ENCODE data around the gene SCGN.

SCGN gene

DNA sequence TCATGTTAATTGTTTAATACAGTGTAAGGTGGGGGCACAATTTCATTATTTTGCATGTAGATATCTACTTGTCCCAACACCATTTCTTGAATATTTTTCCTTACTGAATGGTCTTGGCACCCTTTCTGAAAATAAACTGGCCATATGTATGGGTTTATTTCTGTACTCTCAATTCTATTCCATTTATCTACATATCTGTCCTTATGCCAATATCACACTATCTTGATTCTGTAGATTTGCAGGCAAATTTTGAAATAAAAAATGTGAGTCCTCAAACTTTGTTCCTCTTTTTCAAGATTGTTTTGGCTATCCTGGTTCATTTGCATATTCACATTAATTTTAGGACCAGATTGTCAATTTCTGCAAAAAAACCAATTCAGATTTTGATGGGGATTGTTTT, 34.8 kb downstream of the SCGN start:
- in situ Hi-C loops (cut with HindIII; ENCODE audit: low pct_ligation_motif_present, low sequenced_read_pairs): no loop called here
- TF ChIP-seq, protein P1, sequence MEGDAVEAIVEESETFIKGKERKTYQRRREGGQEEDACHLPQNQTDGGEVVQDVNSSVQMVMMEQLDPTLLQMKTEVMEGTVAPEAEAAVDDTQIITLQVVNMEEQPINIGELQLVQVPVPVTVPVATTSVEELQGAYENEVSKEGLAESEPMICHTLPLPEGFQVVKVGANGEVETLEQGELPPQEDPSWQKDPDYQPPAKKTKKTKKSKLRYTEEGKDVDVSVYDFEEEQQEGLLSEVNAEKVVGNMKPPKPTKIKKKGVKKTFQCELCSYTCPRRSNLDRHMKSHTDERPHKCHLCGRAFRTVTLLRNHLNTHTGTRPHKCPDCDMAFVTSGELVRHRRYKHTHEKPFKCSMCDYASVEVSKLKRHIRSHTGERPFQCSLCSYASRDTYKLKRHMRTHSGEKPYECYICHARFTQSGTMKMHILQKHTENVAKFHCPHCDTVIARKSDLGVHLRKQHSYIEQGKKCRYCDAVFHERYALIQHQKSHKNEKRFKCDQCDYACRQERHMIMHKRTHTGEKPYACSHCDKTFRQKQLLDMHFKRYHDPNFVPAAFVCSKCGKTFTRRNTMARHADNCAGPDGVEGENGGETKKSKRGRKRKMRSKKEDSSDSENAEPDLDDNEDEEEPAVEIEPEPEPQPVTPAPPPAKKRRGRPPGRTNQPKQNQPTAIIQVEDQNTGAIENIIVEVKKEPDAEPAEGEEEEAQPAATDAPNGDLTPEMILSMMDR (IDR thresholded peaks at IDR 0.05; ENCODE audit: low read depth, low read length, missing control alignments): no peak
- no peaks in the 10 kb centered on the region for H3K27me3 ChIP-seq (replicated peaks)

DNA sequence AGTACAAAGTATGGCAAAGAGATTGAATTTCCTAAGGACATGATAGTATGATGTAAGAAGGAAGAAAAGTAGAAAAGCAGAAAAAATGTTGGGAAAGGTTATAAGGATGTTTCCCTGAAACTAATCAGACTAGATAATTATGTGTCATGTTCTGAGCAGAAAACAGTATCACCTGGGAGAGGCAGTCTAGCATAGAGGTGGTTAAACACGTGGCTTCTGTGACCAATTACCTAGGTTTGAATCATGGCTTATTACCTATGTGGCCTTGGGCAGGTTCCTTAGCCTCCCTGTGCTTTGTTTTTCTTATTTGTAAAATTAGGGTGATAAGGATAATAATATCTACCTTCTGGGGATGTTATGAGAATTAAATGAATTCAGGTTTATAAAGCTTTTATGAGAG, 38.0 kb downstream of the SCGN start:
- no peak for DNase-seq
- Histone ChIP-seq H3K27me3 (replicated peaks) (no peaks in the 10 kb centered on the region), H3K36me3 (replicated peaks) (no peaks in the 10 kb centered on the region), H3K4me3 (ENCODE audit: low read depth, low read length) (no peak overlapping the region), H3K27ac (no peak overlapping the region)
- TF ChIP-seq, protein P1 (IDR thresholded peaks at IDR 0.05; ENCODE audit: low read depth, low read length, missing control alignments): no peak
- in situ Hi-C loops (cut with HindIII; ENCODE audit: low pct_ligation_motif_present, low sequenced_read_pairs): no loop called here

More for the DNA sequence above, 34.8 kb downstream of the SCGN start:
- no peak overlapping the region for H3K27ac ChIP-seq
- no peak overlapping the region for H3K4me3 ChIP-seq (ENCODE audit: low read depth, low read length)
- no peak for DNase-seq
- H3K36me3 ChIP-seq (replicated peaks): no peaks in the 10 kb centered on the region

DNA sequence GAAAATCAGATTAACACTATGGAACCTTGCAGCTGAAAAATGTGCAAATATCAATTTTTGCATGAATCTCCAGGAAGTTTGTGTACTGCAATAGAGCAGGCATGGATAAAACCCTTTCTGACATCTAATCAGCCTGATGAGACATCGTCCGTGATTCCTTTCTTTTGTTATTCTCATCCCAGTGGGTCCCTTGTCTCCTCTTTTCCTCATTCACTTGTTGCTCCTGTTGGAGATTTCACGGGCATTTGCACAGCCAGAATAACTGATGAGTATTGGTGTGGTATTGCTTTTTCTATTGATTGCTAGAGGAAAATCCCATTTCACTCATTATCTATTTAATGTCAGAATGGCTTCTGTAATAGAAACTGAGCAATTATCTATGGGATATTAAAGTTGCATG, 39.9 kb downstream of the SCGN start:
- Histone ChIP-seq H3K27me3 (replicated peaks) (no peaks in the 10 kb centered on the region), H3K36me3 (replicated peaks) (no peaks in the 10 kb centered on the region), H3K4me3 (ENCODE audit: low read depth, low read length) (no peak overlapping the region), H3K27ac (no peak overlapping the region)
- TF ChIP-seq, protein P1 (IDR thresholded peaks at IDR 0.05; ENCODE audit: low read depth, low read length, missing control alignments): no peak
- in situ Hi-C loops (cut with HindIII; ENCODE audit: low pct_ligation_motif_present, low sequenced_read_pairs): no loop called here
- DNase-seq: no peak

DNA sequence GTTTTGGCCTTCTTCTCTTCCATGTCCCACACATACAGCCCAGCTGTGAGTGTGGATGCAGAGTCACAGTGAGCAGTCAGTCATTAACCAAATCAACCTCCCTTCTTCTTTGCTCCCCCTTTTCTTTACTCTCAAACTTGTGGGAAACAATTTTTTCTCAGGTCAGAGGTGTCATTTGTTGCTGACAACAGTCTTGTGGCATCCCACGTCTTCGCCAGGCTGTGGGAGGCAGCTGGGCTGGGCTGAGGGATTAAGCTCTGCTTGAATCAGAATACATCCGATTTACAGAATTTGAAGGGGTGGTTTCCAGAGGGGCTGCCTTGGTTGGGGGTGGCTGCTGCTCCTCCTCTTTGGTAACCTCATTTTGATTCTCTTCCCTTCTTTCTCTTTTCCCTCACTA, 40.5 kb downstream of the SCGN start:
- no peaks in the 10 kb centered on the region for H3K27me3 ChIP-seq (replicated peaks)
- TF ChIP-seq, protein P1 (IDR thresholded peaks at IDR 0.05; ENCODE audit: low read depth, low read length, missing control alignments): no peak
- no peak for DNase-seq
- in situ Hi-C loops (cut with HindIII; ENCODE audit: low pct_ligation_motif_present, low sequenced_read_pairs): no loop called here
- H3K27ac ChIP-seq: no peak overlapping the region
- H3K36me3 ChIP-seq (replicated peaks): no peaks in the 10 kb centered on the region
- H3K4me3 ChIP-seq (ENCODE audit: low read depth, low read length): no peak overlapping the region

DNA sequence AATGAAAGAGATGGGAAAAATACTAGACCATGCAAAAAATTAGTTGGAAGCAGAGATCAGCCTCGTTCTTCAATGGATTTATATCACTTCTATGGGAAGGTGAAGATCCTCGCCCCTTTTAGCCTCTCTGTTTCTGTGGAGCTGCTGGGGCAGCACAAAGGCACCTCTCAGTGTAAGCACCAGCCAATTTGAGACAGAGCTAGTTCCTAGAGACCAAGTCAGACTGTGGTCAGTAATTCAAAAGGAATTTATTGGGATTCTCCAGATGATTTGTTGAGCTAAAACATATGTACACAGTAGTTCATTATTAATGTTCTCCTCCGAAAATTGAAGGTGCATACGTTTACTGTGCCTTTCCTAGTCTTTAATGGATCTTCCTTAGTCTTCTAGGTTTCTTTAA, 42.4 kb downstream of the SCGN start:
- no peaks in the 10 kb centered on the region for H3K36me3 ChIP-seq (replicated peaks)
- no peak overlapping the region for H3K4me3 ChIP-seq (ENCODE audit: low read depth, low read length)
- no peak overlapping the region for H3K27ac ChIP-seq
- H3K27me3 ChIP-seq (replicated peaks): no peaks in the 10 kb centered on the region
- TF ChIP-seq, protein P1 (IDR thresholded peaks at IDR 0.05; ENCODE audit: low read depth, low read length, missing control alignments): no peak
- in situ Hi-C loops (cut with HindIII; ENCODE audit: low pct_ligation_motif_present, low sequenced_read_pairs): no loop called here
- no peak for DNase-seq

DNA sequence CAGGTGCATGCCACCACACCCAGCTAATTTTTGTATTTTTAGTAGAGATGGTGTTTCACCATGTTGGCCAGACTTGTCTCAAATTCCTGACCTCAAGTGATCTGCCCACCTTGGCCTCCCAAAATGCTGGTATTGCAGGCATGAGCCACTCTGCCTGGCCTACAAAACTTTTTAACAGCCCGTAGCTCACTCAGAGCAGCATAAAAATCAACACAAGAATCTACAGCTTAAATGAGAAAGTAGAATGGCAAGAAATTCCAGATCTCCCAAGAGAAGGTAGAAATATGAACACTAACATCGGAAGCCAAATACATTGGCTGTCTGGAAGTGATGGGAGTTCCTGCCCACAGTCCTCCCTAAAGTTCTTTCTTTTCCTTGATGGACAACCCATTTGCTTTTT, 43.7 kb downstream of the SCGN start:
- TF ChIP-seq, protein P1 (IDR thresholded peaks at IDR 0.05; ENCODE audit: low read depth, low read length, missing control alignments): no peak
- H3K27me3 ChIP-seq (replicated peaks): no peaks in the 10 kb centered on the region
- no peaks in the 10 kb centered on the region for H3K36me3 ChIP-seq (replicated peaks)
- H3K27ac ChIP-seq: no peak overlapping the region
- H3K4me3 ChIP-seq (ENCODE audit: low read depth, low read length): no peak overlapping the region
- no peak for DNase-seq
- in situ Hi-C loops (cut with HindIII; ENCODE audit: low pct_ligation_motif_present, low sequenced_read_pairs): no loop called here
